Mucosa of descending colon (tissue), 3 donors: Measurements from ENCODE around the gene SPSB2. TPM values are rescaled to one million over a fixed set of nuclear protein-coding genes. Genes with fewer than 3 reads are reported as not detected.
A peak's percentile ranks its signal among the peaks of the same experiment; 100 is the strongest.

Experiments used
- ATAC-seq: fragments of 200-7000 bp; cut with Tn5 transposase; one replicate; pipeline ENCODE4 v1.9.1; 2020; ENCODE audit warnings: mild to moderate bottlenecking, moderate library complexity
- DNase-seq, 3 donors: peaks; one replicate each; pipeline ENCODE4 v3.0.0-alpha.2; 2020
- H3K36me3 ChIP-seq: fragments of 200-600 bp; one replicate; pipeline ENCODE4 v1.8.0; 2021; ENCODE audit warnings: low read depth, mild to moderate bottlenecking
- H3K4me1 ChIP-seq: fragments of 200-600 bp; one replicate; pipeline ENCODE4 v1.8.0; 2021; ENCODE audit warnings: low read depth, mild to moderate bottlenecking
- H3K4me3 ChIP-seq: fragments of 200-600 bp; one replicate; pipeline ENCODE4 v1.8.0; 2021; ENCODE audit warnings: mild to moderate bottlenecking
- H3K9me3 ChIP-seq: fragments of 200-600 bp; one replicate; pipeline ENCODE4 v1.8.0; 2021; ENCODE audit warnings: mild to moderate bottlenecking
- intact Hi-C, 2 donors: fragments of 100-400 bp; cut with DNase I in 1 of 2; cut with micrococcal nuclease in 1 of 2; formaldehyde crosslinking; loops; one replicate each; pipeline versions ENCODE4 v1.11.0 to v1.11.1; 2022; cut with DNase I, micrococcal nuclease
- total RNA-seq, 3 donors: library from RNA; stranded (reverse); fragmentation: NEBNext Ultra II Directional in 2 of 3; extraction: Animal tissue kit (Norgen Biotek cat#: 25700) in 2 of 3; gene quantifications; one replicate each; pipeline versions ENCODE4 v1.2.1 to v1.2.4, GENCODE V29; 2021 to 2023
- TF ChIP-seq, protein P1 (sequence below): fragments of 200-600 bp; IDR thresholded peaks from one replicate; pipeline ENCODE4 v1.8.0; 2022; ENCODE audit warnings: antibody characterized with exemption, mild to moderate bottlenecking
- donor health status: DM: no; HTN: no; CAD: no; lungs with moderate emphysema.
- donor health status: DM: no; HTN: no; CAD: no.
- donor health status: DM: no; HTN: yes; CAD: no.

SPSB2 gene
- total RNA-seq, 3 donors from 2014 or later = 9.7 to 11.7 (median 10.6) TPM

- H3K36me3 ChIP-seq = no peaks in the 10 kb centered on the region
- intact Hi-C loops = no loop called here
- no peaks in the 10 kb centered on the region for H3K9me3 ChIP-seq
- DNase-seq (no peak), ATAC-seq (no peak)
- TF ChIP-seq, protein P1, sequence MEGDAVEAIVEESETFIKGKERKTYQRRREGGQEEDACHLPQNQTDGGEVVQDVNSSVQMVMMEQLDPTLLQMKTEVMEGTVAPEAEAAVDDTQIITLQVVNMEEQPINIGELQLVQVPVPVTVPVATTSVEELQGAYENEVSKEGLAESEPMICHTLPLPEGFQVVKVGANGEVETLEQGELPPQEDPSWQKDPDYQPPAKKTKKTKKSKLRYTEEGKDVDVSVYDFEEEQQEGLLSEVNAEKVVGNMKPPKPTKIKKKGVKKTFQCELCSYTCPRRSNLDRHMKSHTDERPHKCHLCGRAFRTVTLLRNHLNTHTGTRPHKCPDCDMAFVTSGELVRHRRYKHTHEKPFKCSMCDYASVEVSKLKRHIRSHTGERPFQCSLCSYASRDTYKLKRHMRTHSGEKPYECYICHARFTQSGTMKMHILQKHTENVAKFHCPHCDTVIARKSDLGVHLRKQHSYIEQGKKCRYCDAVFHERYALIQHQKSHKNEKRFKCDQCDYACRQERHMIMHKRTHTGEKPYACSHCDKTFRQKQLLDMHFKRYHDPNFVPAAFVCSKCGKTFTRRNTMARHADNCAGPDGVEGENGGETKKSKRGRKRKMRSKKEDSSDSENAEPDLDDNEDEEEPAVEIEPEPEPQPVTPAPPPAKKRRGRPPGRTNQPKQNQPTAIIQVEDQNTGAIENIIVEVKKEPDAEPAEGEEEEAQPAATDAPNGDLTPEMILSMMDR = no peak
- no peak overlapping the region for H3K4me3 ChIP-seq
- H3K4me1 ChIP-seq = peaks cover 19% of the 10 kb centered on the region
These were observed 19.1 kb downstream of the SPSB2 start for GRCh38 chr12:6854036-6854435.

GRCh38 chr12:6853626-6854025 is 19.5 kb downstream of the SPSB2 start:
- H3K9me3 ChIP-seq = no peaks in the 10 kb centered on the region
- H3K36me3 ChIP-seq = no peaks in the 10 kb centered on the region
- no peak overlapping the region for H3K4me3 ChIP-seq
- TF ChIP-seq, protein P1 = no peak
- DNase-seq = no peak
- peaks cover 19% of the 10 kb centered on the region for H3K4me1 ChIP-seq
- ATAC-seq = no peak
- intact Hi-C loops = no loop called here

GRCh38 chr12:6852651-6853354 is 20.3 kb downstream of the SPSB2 start:
- ATAC-seq (no peak), DNase-seq (peak in 2 of 3 donors; percentile 47 to 72)
- peaks cover 19% of the 10 kb centered on the region for H3K4me1 ChIP-seq
- intact Hi-C loops = no loop called here
- H3K4me3 ChIP-seq = peak overlapping the region; percentile 33
- no peaks in the 10 kb centered on the region for H3K36me3 ChIP-seq
- TF ChIP-seq, protein P1 = no peak
- no peaks in the 10 kb centered on the region for H3K9me3 ChIP-seq

DNA sequence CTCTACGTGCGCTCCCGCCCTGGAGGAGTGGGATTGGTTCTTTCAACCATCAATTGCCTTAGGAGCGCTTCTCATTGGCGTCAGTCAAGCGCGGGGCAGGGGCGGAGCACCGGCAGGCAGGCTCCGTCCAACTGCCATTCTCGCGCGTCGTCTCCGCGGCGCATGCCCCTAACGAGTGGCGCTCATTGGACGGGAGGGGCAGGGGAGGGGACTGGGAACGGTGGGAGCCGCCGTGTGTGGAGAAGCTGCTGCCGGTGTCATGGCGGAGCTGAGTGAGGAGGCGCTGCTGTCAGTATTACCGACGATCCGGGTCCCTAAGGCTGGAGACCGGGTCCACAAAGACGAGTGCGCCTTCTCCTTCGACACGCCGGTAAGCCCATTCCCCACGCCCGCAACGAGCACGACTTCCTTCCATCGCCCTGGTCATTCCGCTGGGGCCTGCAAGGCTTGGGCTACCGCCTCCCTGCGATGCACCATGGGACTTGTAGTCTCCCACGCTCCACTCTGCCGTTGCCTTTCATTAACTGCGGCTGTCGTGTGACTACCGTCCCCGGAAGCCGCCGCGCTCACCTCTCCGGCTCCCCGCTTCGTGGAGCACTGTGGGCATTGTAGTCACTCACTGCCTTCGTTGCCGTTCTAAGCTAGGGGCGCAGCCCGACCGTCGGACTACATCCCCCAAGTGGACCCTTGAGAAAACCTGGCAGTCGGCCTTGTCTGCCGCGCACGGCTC is 21.0 kb downstream of the SPSB2 start, which contains the start of gene USP5:
Gene USP5 (plus strand): TSS at position 230 of the 730 bp plus-strand sequence. CDS start 30 bp downstream, at position 260.
- TF ChIP-seq, protein P1 = no peak
- intact Hi-C loops = no loop called here
- peaks cover 19% of the 10 kb centered on the region for H3K4me1 ChIP-seq
- peak; percentile 87 for ATAC-seq
- DNase-seq = peak; percentile 98 to 100 (median 98)
- no peaks in the 10 kb centered on the region for H3K36me3 ChIP-seq
- no peaks in the 10 kb centered on the region for H3K9me3 ChIP-seq
- peak within 1 kb of the TSS; percentile 33 for H3K4me3 ChIP-seq

DNA sequence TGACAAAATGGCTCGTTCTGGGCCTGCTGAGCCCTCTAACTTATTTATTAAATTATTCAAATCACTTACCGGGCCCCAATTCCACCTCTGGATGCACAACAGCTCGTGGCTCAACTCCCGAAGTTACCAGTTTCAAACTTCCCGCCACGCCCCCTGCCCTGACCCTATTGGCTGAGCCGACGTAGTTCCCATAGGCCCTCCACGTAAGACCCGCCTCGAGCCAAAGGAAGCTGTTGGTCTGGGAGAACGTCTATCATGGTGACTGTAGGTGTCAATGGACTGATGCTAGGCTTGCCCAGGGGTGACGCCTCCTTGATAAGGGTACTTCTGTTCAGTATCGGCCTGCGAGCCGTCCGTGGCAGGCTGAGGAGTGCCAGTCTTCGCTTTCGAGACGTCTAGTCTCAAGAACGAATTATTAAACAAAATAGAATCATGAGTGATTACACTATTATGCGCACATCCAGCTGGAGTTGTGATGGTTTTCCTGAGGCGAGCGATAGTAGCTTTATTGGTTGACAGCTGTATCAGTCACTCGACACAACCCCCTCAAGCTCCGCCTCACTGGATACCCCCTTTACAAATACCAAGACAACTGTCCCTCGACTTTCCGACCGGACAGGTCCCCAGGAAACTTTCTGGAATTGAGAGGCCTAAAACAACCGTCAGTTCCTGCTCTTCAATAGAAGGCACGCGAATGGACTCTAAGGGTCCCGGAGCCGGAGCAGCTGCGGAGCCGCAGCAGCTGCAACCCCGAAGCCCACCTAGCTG is 21.8 kb downstream of the SPSB2 start, which contains the start of gene CDCA3:
Gene CDCA3 (minus strand): TSS at position 134 of the 768 bp plus-strand sequence. CDS start 334 bp downstream, outside the sequence.
- Histone ChIP-seq H3K4me3 (peak within 1 kb of the TSS; percentile 33), H3K4me1 (peaks cover 19% of the 10 kb centered on the region), H3K9me3 (no peaks in the 10 kb centered on the region), H3K36me3 (no peaks in the 10 kb centered on the region)
- peak; percentile 78 for ATAC-seq
- DNase-seq = peak; percentile 93 to 97 (median 96)
- TF ChIP-seq, protein P1 = no peak
- intact Hi-C loops = no loop called here
